Kidney epithelial cell (primary cell): Measurements from ENCODE around the gene DIP2C. TPM values are rescaled to one million over a fixed set of nuclear protein-coding genes. Genes with fewer than 3 reads are reported as not detected.

ENCODE experiments used
- DNase-seq: peaks from one replicate; pipeline ENCODE4 v3.0.0-alpha.2; 2010; ENCODE audit warnings: low read depth
- H3K27me3 ChIP-seq: 2 replicates; pipeline ENCODE4 v1.6.0; 2011; ENCODE audit warnings: low read length; ENCODE audit not compliant: control insufficient read depth, insufficient read depth
- H3K36me3 ChIP-seq: 2 replicates; pipeline ENCODE4 v1.5.1; 2011; ENCODE audit warnings: low read length; ENCODE audit not compliant: control insufficient read depth, insufficient read depth
- H3K4me3 ChIP-seq: 2 replicates; pipeline ENCODE4 v1.5.1; 2011; ENCODE audit warnings: low read depth, mild to moderate bottlenecking, control low read depth, low read length
- total RNA-seq: library from RNA; depleted of rRNA; stranded (reverse); fragments of >200 nt; gene quantifications from 2 replicates; pipeline ENCODE4 v1.2.3, GENCODE V29; 2015
- TF ChIP-seq, protein P1 (sequence below): IDR thresholded peaks from 2 replicates; pipeline ENCODE4 v1.5.1; 2011; ENCODE audit warnings: mild to moderate bottlenecking, moderate library complexity, low read length, control low read depth, inconsistent platforms; ENCODE audit not compliant: insufficient read depth, poor library complexity, severe bottlenecking

DIP2C gene
- total RNA-seq, 1 donor from 2014 or later, result 19.2 TPM

DNA sequence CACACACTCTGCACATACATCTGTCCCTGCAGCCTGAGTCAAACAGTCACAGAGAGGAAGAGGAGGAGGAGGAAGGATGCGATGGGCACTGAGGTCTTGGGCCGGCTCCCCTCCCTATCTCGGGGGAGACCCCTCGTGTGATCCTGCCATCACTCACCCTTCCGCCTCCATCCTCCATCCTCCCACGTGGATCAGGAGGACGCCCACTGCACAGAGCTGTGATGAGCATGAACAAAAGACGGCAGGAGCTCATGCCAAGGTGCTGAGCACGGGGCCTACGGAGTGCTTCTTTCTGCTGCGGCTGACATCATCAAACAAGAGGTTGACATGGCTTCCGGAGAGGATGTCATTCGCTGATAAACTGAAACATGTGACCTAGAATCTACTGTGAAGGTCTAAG lies 68.0 kb downstream of the DIP2C start:
- H3K27me3 ChIP-seq, result no peaks in the 10 kb centered on the region
- H3K36me3 ChIP-seq, result no peaks in the 10 kb centered on the region
- DNase-seq, result no peak
- TF ChIP-seq, protein P1, sequence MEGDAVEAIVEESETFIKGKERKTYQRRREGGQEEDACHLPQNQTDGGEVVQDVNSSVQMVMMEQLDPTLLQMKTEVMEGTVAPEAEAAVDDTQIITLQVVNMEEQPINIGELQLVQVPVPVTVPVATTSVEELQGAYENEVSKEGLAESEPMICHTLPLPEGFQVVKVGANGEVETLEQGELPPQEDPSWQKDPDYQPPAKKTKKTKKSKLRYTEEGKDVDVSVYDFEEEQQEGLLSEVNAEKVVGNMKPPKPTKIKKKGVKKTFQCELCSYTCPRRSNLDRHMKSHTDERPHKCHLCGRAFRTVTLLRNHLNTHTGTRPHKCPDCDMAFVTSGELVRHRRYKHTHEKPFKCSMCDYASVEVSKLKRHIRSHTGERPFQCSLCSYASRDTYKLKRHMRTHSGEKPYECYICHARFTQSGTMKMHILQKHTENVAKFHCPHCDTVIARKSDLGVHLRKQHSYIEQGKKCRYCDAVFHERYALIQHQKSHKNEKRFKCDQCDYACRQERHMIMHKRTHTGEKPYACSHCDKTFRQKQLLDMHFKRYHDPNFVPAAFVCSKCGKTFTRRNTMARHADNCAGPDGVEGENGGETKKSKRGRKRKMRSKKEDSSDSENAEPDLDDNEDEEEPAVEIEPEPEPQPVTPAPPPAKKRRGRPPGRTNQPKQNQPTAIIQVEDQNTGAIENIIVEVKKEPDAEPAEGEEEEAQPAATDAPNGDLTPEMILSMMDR, result no peak
- H3K4me3 ChIP-seq, result no peak overlapping the region

DNA sequence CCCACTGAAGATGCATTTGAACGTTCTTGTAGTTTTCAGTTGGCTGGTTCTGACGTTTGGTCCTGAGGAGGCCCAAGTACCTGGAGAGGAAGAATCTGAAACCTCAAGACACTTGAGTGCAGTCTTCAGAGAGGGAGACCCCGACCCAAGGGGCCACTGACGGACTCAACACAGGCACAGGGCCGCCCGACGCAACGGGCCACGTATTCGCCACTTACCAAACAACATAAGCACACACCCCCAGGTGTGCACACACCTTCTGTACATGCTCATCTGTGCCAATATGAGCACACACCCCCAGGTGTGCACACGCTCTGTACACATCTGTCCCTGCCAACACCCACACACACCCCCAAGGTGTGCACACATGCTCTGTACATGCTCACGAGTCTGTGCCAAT lies 68.5 kb downstream of the DIP2C start:
- H3K4me3 ChIP-seq, result no peak overlapping the region
- no peak for DNase-seq
- H3K36me3 ChIP-seq, result no peaks in the 10 kb centered on the region
- TF ChIP-seq, protein P1, result no peak
- H3K27me3 ChIP-seq, result no peaks in the 10 kb centered on the region

DNA sequence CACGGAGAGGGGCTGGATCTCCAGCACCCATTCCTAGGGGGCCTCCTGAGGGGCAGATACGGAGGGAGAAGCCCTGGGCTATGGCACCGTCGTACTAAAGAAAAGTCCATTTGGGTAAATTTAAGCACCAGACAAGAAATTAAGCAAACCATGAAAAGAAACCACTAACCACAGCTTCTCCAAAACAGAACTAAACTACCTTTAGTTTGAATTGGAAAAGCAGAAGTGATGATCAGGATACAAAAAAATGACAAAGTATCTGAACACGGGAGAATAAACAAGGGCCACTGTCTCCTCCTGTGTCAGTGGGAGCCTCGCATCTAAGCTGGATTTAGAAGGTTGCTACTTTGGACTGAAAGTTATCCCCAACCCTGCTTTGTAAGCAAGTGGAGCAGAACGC lies 69.1 kb downstream of the DIP2C start:
- H3K27me3 ChIP-seq, result no peaks in the 10 kb centered on the region
- H3K4me3 ChIP-seq, result no peak overlapping the region
- TF ChIP-seq, protein P1, result no peak
- DNase-seq, result no peak
- no peaks in the 10 kb centered on the region for H3K36me3 ChIP-seq

DNA sequence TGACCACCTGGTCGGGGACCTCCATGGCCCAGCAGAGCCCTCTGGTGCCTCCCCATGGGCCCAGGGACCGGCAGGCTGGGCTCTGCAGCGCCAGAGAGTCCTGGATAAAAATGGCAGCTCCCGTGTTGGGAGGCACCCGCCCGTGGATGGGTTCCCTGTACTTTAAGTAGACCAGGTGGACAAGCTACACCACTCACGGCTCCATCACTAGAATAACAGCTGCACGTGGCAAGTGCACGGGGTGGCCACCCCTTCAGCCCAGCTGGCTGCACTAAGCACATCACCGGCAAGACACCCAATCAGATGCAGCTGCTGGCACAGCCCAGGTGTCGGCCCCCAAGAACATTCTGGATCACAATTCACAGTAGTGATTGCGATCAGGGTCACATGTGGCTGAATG lies 69.8 kb downstream of the DIP2C start:
- H3K27me3 ChIP-seq, result no peaks in the 10 kb centered on the region
- TF ChIP-seq, protein P1, result no peak
- H3K4me3 ChIP-seq, result no peak overlapping the region
- H3K36me3 ChIP-seq, result no peaks in the 10 kb centered on the region
- no peak for DNase-seq

DNA sequence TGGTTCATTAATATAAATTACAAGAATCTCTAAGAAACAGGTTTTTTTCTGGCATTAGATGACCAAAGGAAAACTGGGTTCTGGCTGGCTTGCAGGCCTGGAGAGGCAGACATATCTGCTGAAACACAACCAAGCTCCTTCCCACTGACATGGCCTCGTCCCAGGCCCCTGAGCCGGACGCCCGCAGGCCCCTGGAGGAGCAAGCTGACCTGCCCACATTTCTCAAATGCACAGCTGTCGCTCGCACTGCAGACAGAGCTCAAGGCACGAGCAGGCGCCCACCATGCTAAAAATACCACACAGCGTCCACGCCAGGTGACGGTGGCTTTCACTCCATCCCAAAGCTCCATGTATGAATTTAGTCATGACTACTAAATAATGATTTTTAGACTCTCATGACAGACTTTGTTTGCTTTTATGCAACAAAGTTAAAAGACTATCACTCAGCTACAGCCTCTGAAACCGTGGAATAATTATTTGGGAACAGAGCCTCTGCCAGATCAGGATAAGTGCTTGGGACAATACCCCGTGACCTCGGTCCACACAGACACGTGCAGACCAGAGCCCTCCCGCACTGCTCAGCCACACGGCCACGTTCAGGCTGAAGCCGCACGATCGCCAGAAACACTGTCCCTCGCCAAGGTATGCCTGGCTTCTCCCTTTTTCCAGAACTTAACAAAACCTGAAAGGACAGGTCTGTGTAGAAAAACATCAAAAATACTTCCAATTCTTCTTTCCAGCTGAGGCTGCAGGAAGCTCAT lies 71.1 kb downstream of the DIP2C start:
- DNase-seq, result no peak
- H3K27me3 ChIP-seq, result no peaks in the 10 kb centered on the region
- no peaks in the 10 kb centered on the region for H3K36me3 ChIP-seq
- H3K4me3 ChIP-seq, result no peak overlapping the region
- TF ChIP-seq, protein P1, result no peak

DNA sequence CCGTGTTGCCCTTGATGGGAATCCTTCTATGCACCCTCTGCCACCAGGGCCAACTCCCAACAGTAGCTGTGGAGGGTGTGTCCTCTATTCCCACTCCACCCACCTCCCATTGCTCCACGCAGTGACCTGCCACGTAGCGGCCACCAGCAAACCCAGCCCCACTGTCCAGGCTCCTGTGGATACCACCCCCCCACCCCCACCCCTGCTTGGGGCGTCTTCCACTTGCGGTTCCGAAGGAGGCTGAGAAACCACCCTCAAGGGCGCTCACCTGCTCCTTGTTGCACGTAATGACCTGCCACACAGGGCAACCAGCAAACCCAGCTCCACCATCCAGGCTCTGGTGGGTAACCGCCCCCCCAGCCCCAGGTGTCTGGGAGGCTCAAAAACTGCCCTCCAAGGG lies 72.0 kb downstream of the DIP2C start:
- Histone ChIP-seq H3K36me3 (no peaks in the 10 kb centered on the region), H3K27me3 (no peaks in the 10 kb centered on the region), H3K4me3 (no peak overlapping the region)
- TF ChIP-seq, protein P1, result no peak
- no peak for DNase-seq
